Measurements from ENCODE around the gene ZNRD2.
A peak's percentile ranks its signal among the peaks of the same experiment; 100 is the strongest.

Gene ZNRD2

DNA sequence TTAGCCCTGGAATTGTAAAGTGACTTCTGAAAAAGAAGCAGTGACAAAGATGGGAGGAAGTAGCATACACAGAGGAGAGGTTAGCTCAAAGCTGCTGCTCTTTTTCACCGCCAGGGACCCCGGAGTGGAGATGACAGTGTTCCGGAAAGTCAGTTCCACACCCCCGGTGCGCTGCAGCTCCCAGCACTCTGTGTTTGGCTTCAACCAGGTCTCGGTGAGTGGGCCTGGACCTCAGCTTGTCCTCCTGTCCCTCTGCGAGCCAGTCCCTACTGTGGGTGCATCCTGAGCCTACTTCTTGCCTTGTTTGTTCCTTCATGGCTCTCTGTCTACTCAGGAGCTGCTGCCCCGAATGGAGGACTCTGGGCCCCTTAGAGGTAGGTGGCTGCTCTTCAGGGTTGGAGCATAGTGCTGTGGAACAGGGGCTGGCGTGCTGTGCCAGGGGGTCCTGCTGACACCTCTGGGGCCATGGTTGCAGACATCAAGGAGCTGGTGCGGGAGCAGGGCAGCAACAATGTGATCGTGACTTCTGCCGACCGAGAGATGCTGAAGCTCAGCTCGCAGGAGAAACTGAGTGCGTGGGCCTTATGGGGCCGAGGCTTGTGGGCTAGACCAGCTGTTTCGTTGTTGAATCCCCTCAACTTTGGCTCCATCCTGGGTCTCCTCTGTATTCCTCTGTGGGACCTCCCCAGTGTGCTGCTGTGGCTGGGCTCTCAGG is 47.0 kb downstream of the ZNRD2 start:
- H3K27ac Mint-ChIP-seq, result peak overlapping the region; percentile 48
- no peak for DNase-seq
- peaks cover 21% of the 10 kb centered on the region for H3K4me1 Mint-ChIP-seq
- peak overlapping the region; percentile 96 for H3K4me3 Mint-ChIP-seq
- no peaks in the 10 kb centered on the region for H3K27me3 Mint-ChIP-seq (ENCODE audit: low read depth, poor library complexity)
- peaks cover 12% of the 10 kb centered on the region for H3K36me3 Mint-ChIP-seq (ENCODE audit: low read depth)
- H3K9me3 Mint-ChIP-seq, result no peaks in the 10 kb centered on the region
- TF ChIP-seq, protein P1, sequence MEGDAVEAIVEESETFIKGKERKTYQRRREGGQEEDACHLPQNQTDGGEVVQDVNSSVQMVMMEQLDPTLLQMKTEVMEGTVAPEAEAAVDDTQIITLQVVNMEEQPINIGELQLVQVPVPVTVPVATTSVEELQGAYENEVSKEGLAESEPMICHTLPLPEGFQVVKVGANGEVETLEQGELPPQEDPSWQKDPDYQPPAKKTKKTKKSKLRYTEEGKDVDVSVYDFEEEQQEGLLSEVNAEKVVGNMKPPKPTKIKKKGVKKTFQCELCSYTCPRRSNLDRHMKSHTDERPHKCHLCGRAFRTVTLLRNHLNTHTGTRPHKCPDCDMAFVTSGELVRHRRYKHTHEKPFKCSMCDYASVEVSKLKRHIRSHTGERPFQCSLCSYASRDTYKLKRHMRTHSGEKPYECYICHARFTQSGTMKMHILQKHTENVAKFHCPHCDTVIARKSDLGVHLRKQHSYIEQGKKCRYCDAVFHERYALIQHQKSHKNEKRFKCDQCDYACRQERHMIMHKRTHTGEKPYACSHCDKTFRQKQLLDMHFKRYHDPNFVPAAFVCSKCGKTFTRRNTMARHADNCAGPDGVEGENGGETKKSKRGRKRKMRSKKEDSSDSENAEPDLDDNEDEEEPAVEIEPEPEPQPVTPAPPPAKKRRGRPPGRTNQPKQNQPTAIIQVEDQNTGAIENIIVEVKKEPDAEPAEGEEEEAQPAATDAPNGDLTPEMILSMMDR (IDR thresholded peaks at IDR 0.05), result no peak

DNA sequence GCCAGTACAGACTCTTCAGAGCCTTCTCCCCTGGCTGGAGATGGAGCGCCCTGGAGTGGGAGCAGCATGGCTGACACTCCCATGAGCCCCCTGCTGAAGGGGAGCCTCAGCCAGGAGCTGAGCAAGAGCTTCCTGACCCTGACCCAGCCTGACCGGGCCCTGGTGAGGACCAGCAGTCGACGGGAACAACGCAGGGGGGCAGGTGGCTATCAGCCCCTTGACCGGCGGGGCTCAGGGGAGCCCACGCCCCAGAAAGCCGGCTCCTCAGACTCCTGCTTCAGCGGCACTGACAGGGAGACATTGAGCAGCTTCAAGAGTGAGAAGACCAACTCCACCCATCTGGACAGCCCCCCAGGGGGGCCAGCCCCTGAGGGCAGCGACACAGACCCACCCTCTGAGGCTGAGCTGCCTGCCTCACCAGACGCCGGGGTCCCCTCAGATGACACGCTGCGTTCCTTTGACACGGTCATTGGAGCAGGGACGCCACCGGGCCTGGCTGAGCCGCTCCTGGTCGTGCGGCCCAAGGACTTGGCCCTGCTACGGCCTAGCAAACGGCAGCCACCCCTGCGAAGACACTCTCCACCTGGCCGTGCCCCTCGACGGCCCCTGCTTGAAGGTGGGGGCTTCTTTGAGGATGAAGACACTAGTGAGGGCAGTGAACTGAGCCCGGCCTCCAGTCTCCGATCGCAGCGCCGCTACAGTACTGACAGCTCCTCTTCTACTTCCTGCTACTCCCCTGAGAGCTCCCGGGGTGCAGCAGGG is 47.9 kb downstream of the ZNRD2 start:
- no peak for DNase-seq
- H3K4me1 Mint-ChIP-seq, result peaks cover 12% of the 10 kb centered on the region
- peak overlapping the region; percentile 96 for H3K4me3 Mint-ChIP-seq
- no peak overlapping the region for H3K27ac Mint-ChIP-seq
- H3K36me3 Mint-ChIP-seq (ENCODE audit: low read depth), result peaks cover 13% of the 10 kb centered on the region
- TF ChIP-seq, protein P1 (IDR thresholded peaks at IDR 0.05), result no peak
- H3K27me3 Mint-ChIP-seq (ENCODE audit: low read depth, poor library complexity), result no peaks in the 10 kb centered on the region
- H3K9me3 Mint-ChIP-seq, result no peaks in the 10 kb centered on the region

DNA sequence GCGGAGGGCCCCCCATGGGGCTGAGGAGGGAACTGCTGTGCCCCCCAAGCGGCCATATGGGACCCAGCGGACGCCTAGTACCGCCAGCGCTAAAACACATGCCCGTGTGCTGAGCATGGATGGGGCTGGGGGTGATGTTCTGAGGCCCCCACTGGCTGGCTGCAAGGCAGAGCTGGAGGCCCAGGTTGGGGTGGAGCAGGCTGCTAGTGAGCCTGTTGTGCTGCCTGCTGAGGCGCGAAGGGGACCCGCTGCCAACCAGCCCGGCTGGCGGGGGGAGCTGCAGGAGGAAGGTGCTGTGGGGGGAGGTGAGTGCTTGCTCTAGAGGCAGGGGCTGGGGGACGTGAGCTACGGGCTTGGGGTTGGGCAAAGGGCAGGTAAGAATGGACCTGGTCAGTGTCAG is 48.5 kb downstream of the ZNRD2 start:
- Mint-ChIP-seq H3K27ac (no peak overlapping the region), H3K36me3 (ENCODE audit: low read depth) (peaks cover 13% of the 10 kb centered on the region), H3K4me1 (peaks cover 10% of the 10 kb centered on the region), H3K9me3 (no peaks in the 10 kb centered on the region), H3K27me3 (ENCODE audit: low read depth, poor library complexity) (no peaks in the 10 kb centered on the region), H3K4me3 (no peak overlapping the region)
- TF ChIP-seq, protein P1 (IDR thresholded peaks at IDR 0.05), result no peak
- DNase-seq, result no peak

DNA sequence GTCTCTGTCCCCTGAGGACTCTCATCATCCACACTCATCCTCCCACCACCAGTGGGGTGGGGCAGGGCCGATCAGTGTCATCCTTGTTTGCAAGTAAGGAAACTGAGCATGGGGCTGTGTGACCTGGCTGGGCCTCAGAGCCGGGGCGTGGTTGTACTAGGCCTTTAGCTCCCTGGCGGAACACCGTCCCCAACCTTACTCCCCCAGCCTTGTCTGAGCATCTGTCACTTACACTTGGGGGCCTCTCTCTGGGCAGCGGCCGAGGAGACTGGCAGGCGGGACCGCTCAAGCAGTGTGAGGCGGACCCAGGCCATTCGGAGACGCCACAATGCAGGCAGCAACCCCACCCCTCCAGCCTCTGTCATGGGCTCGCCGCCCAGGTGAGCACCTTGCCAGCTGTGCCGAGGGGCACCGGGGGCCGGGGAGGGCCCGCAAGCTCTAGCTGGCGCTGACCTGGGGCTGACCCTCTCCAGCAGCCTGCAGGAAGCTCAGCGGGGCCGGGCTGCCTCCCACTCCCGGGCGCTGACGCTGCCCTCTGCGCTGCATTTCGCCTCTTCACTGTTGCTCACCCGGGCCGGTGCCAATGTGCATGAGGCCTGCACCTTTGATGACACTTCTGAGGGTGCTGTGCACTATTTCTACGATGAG is 49.1 kb downstream of the ZNRD2 start:
- no peaks in the 10 kb centered on the region for H3K9me3 Mint-ChIP-seq
- TF ChIP-seq, protein P1 (IDR thresholded peaks at IDR 0.05), result no peak
- DNase-seq, result no peak
- H3K4me1 Mint-ChIP-seq, result peaks cover 10% of the 10 kb centered on the region
- no peaks in the 10 kb centered on the region for H3K27me3 Mint-ChIP-seq (ENCODE audit: low read depth, poor library complexity)
- H3K36me3 Mint-ChIP-seq (ENCODE audit: low read depth), result peaks cover 13% of the 10 kb centered on the region
- H3K27ac Mint-ChIP-seq, result no peak overlapping the region
- H3K4me3 Mint-ChIP-seq, result no peak overlapping the region

DNA sequence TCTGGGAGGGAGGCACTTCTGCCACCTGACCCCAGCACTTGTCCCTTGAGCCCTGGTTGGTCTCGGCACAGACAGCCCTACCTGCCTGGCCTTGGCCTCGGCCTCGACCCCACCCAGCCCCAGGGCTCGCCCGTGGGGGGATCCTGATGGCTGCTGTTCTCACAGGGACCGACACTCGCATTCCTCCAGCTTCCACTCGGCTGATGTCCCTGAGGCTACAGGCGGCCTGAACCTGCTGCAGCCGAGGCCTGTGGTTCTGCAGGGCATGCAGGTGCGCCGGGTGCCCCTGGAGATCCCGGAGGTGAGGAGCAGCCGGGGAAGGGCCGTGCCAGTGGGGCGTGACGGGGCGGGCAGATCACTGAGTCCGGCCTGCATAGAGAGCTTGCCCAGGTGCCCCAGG is 50.4 kb downstream of the ZNRD2 start:
- H3K9me3 Mint-ChIP-seq, result no peaks in the 10 kb centered on the region
- H3K27me3 Mint-ChIP-seq (ENCODE audit: low read depth, poor library complexity), result no peaks in the 10 kb centered on the region
- TF ChIP-seq, protein P1 (IDR thresholded peaks at IDR 0.05), result no peak

More for the DNA sequence above, 50.4 kb downstream of the ZNRD2 start:
- Mint-ChIP-seq H3K4me1 (peaks cover 10% of the 10 kb centered on the region), H3K36me3 (ENCODE audit: low read depth) (peaks cover 13% of the 10 kb centered on the region), H3K4me3 (no peak overlapping the region), H3K27ac (no peak overlapping the region)
- no peak for DNase-seq
